SU-DHL-6 (cell line): ENCODE data around the gene TMEM14B.

ENCODE experiments used
- H2AFZ ChIP-seq: fragments of 200-600 bp; sonication (generic); 2 replicates; pipeline ENCODE4 v1.6.1; 2014; ENCODE audit warnings: low read depth, mild to moderate bottlenecking, moderate library complexity, mixed read lengths, antibody characterized with exemption, low read length; ENCODE audit not compliant: severe bottlenecking
- H3F3A ChIP-seq: fragments of 200-600 bp; shearing (Covaris generic); 2 replicates; pipeline ENCODE4 v1.6.0; 2016; ENCODE audit warnings: antibody characterized with exemption, mild to moderate bottlenecking; ENCODE audit not compliant: insufficient read depth
- H3K27ac ChIP-seq: fragments of 200-600 bp; sonication (generic); 2 replicates; pipeline ENCODE4 v1.5.1; 2016; ENCODE audit warnings: low read depth, mild to moderate bottlenecking, low read length, moderate library complexity, mixed read lengths
- H3K27me3 ChIP-seq: fragments of 200-600 bp; sonication (generic), shearing (Covaris generic); 2 replicates; pipeline ENCODE4 v1.6.0; 2014; ENCODE audit warnings: mild to moderate bottlenecking, low read length
- H3K36me3 ChIP-seq: fragments of 200-600 bp; sonication (generic); 2 replicates; pipeline ENCODE4 v1.6.1; 2014; ENCODE audit warnings: mild to moderate bottlenecking, low read length, mixed read lengths
- H3K4me2 ChIP-seq: fragments of 300-600, 200-600 bp; shearing (Covaris generic), sonication (generic); 2 replicates; pipeline ENCODE4 v1.6.0; 2014; ENCODE audit warnings: low read length, low read depth, mild to moderate bottlenecking; ENCODE audit not compliant: poor library complexity, severe bottlenecking
- H3K4me3 ChIP-seq: fragments of 200-600 bp; sonication (generic); 2 replicates; pipeline ENCODE4 v1.5.1; 2014; ENCODE audit warnings: antibody characterized with exemption, low read length, mild to moderate bottlenecking, mixed read lengths; ENCODE audit not compliant: insufficient read depth, poor library complexity, severe bottlenecking
- H3K79me2 ChIP-seq: fragments of 200-600 bp; sonication (generic); 2 replicates; pipeline ENCODE4 v1.6.1; 2014; ENCODE audit warnings: mild to moderate bottlenecking, low read length, moderate library complexity; ENCODE audit not compliant: insufficient read depth
- H3K9ac ChIP-seq: fragments of 200-600 bp; sonication (generic); 2 replicates; pipeline ENCODE4 v1.7.0; 2014; ENCODE audit warnings: mild to moderate bottlenecking, low read length
- H3K9me2 ChIP-seq: fragments of 200-600 bp; sonication (generic); replicated peaks from 2 replicates; pipeline ENCODE4 v1.6.1; 2014; ENCODE audit warnings: low read length; ENCODE audit not compliant: insufficient read depth
- H3K9me3 ChIP-seq: fragments of 200-600 bp; sonication (generic); 2 replicates; pipeline ENCODE4 v1.6.1; 2014; ENCODE audit warnings: low read length, mixed read lengths; ENCODE audit not compliant: insufficient read depth
- H4K20me1 ChIP-seq: fragments of 200-600 bp; sonication (generic); 2 replicates; pipeline ENCODE4 v1.6.1; 2014; ENCODE audit warnings: low read depth, mild to moderate bottlenecking, antibody characterized with exemption, low read length, moderate library complexity, mixed read lengths
- CTCF ChIP-seq: fragments of 200-600 bp; sonication (generic); IDR thresholded peaks from one replicate; pipeline ENCODE4 v1.5.1; 2017; ENCODE audit warnings: antibody characterized with exemption, mild to moderate bottlenecking, low read length, moderate library complexity; ENCODE audit not compliant: insufficient read depth, poor library complexity, severe bottlenecking
- EZH2phosphoT487 ChIP-seq: fragments of 200-600 bp; sonication (generic), shearing (Covaris generic); conservative IDR thresholded peaks from 2 replicates; pipeline ENCODE4 v1.6.1; 2018; ENCODE audit warnings: mild to moderate bottlenecking, antibody characterized with exemption, low read length, moderate library complexity, mixed read lengths

TMEM14B gene

GRCh38 chr6:10733151-10733715, 14.4 kb upstream of the TMEM14B start:
- Histone ChIP-seq H3K27ac (no peak overlapping the region), H3K79me2 (no peaks in the 10 kb centered on the region), H3K36me3 (peaks cover 4% of the 10 kb centered on the region; the same call in 1 of the 2 replicates), H4K20me1 (no peaks in the 10 kb centered on the region), H3K4me2 (no peak overlapping the region), H3K4me3 (no peak overlapping the region), H3K27me3 (no peaks in the 10 kb centered on the region), H3K9me2 (no peaks in the 10 kb centered on the region), H2AFZ (no peak overlapping the region), H3K9me3 (no peaks in the 10 kb centered on the region), H3K9ac (no peak overlapping the region), H3F3A (0 out of 2 replicates have a peak, but pooled peaks cover 7% of the 10 kb centered on the region)
- TF ChIP-seq EZH2phosphoT487: no peak
- TF ChIP-seq CTCF: no peak

- H3K36me3 ChIP-seq: peaks cover 4% of the 10 kb centered on the region; the same call in 1 of the 2 replicates
- H3K4me3 ChIP-seq: no peak overlapping the region
- no peaks in the 10 kb centered on the region for H3K9me3 ChIP-seq
- 0 out of 2 replicates have a peak, but pooled peaks cover 7% of the 10 kb centered on the region for H3F3A ChIP-seq
- H3K9ac ChIP-seq: no peak overlapping the region
- no peak overlapping the region for H3K27ac ChIP-seq
- TF ChIP-seq EZH2phosphoT487 (no peak), CTCF (no peak)
- no peaks in the 10 kb centered on the region for H3K9me2 ChIP-seq
- no peaks in the 10 kb centered on the region for H3K79me2 ChIP-seq
- H3K4me2 ChIP-seq: no peak overlapping the region
- H3K27me3 ChIP-seq: no peaks in the 10 kb centered on the region
- no peaks in the 10 kb centered on the region for H4K20me1 ChIP-seq
- H2AFZ ChIP-seq: no peak overlapping the region
These were observed 13.7 kb upstream of the TMEM14B start for GRCh38 chr6:10733863-10734262.

- H3K9ac ChIP-seq: no peak overlapping the region
- H3K36me3 ChIP-seq: no peaks in the 10 kb centered on the region
- H2AFZ ChIP-seq: no peak overlapping the region
- no peaks in the 10 kb centered on the region for H3F3A ChIP-seq
- H3K27ac ChIP-seq: no peak overlapping the region
- no peaks in the 10 kb centered on the region for H4K20me1 ChIP-seq
- no peaks in the 10 kb centered on the region for H3K9me2 ChIP-seq
- H3K9me3 ChIP-seq: no peaks in the 10 kb centered on the region
- H3K4me3 ChIP-seq: no peak overlapping the region
- TF ChIP-seq CTCF (no peak), EZH2phosphoT487 (no peak)
- no peak overlapping the region for H3K4me2 ChIP-seq
- no peaks in the 10 kb centered on the region for H3K79me2 ChIP-seq
- H3K27me3 ChIP-seq: no peaks in the 10 kb centered on the region
These were observed 10.9 kb upstream of the TMEM14B start for GRCh38 chr6:10736731-10737130.
